Eye (tissue), 1 donor: ENCODE measurements around the gene TEAD1.
A peak's percentile ranks its signal among the peaks of the same experiment; 100 is the strongest.

Experiments
- DNase-seq: peaks from one replicate; pipeline ENCODE4 v3.0.0-alpha.2; 2015

Gene TEAD1

GRCh38 chr11:12687740-12688139, 13.5 kb downstream of the TEAD1 start:
- DNase-seq = no peak

- no peak for DNase-seq
Observed at GRCh38 chr11:12689029-12689755, 15.0 kb downstream of the TEAD1 start.

- DNase-seq = no peak
Observed at GRCh38 chr11:12690663-12691062, 16.4 kb downstream of the TEAD1 start.

- no peak for DNase-seq
Observed at GRCh38 chr11:12691473-12691872, 17.3 kb downstream of the TEAD1 start.

- DNase-seq = peak; percentile 87
Observed at GRCh38 chr11:12692229-12693075, 18.2 kb downstream of the TEAD1 start.

- no peak for DNase-seq
Observed at GRCh38 chr11:12693094-12693478, 18.9 kb downstream of the TEAD1 start.

- DNase-seq = peak; percentile 82
Observed at GRCh38 chr11:12693479-12694182, 19.4 kb downstream of the TEAD1 start.

- DNase-seq = no peak
Observed at GRCh38 chr11:12694183-12694531, 19.9 kb downstream of the TEAD1 start.

GRCh38 chr11:12695221-12695794, 21.1 kb downstream of the TEAD1 start:
- no peak for DNase-seq

- no peak for DNase-seq
Observed at GRCh38 chr11:12695873-12696272, 21.7 kb downstream of the TEAD1 start.

GRCh38 chr11:12696911-12697581, 22.8 kb downstream of the TEAD1 start:
- no peak for DNase-seq

GRCh38 chr11:12698048-12698447, 23.8 kb downstream of the TEAD1 start:
- DNase-seq = no peak

- DNase-seq = no peak
Observed at GRCh38 chr11:12701811-12702592, 27.8 kb downstream of the TEAD1 start.

GRCh38 chr11:12702999-12703453, 28.8 kb downstream of the TEAD1 start:
- no peak for DNase-seq

GRCh38 chr11:12704049-12704448, 29.8 kb downstream of the TEAD1 start:
- no peak for DNase-seq

GRCh38 chr11:12705874-12706273, 31.7 kb downstream of the TEAD1 start:
- no peak for DNase-seq

GRCh38 chr11:12706545-12707499, 32.6 kb downstream of the TEAD1 start:
- DNase-seq = no peak

GRCh38 chr11:12707500-12707880, 33.3 kb downstream of the TEAD1 start:
- DNase-seq = no peak

GRCh38 chr11:12711496-12711895, 37.3 kb downstream of the TEAD1 start:
- DNase-seq = no peak

- no peak for DNase-seq
Observed at GRCh38 chr11:12712132-12712531, 37.9 kb downstream of the TEAD1 start.

- DNase-seq = no peak
Observed at GRCh38 chr11:12715131-12715530, 40.9 kb downstream of the TEAD1 start.
